Erythroblast (primary cell): ENCODE measurements around the gene KRT12.

ENCODE experiments used
- GATA1 ChIP-seq: IDR thresholded peaks from 2 replicates; pipeline ENCODE4 v1.6.1; 2011; ENCODE audit warnings: low read depth, mild to moderate bottlenecking, control low read depth, low read length, moderate library complexity
- POLR2A ChIP-seq: IDR thresholded peaks from 2 replicates; pipeline ENCODE4 v1.6.1; 2011; ENCODE audit warnings: mild to moderate bottlenecking, low read length

DNA sequence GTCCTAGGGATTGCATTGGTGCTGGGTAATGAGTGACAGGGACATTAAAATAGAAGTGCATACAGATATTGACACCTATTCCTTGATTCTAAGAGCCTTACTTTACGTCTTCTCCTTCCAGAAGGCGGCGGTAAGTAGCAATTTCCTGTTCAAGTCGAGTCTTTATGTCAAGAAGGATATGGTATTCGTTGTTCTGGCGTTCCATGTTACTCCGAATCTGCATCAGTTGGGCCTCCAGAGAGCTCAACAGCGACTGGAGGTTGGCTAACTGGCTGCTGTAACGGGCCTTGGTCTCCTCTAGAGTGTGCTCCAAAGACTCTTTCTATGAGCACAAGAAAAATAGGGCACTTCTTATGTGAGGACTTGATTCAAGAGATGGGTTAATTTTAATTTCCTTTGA lies 11.0 kb upstream of the KRT12 start:
- no peak for TF ChIP-seq POLR2A
- TF ChIP-seq GATA1 = no peak
